ENCODE results near the gene EMSY.
"Not testable (repeated sequence)": the region's sequence is repeated elsewhere in the genome, so short reads cannot be mapped to it uniquely, and the experiment has no call there.

EMSY gene

GRCh38 chr11:76444384-76445120, at the start of gene EMSY:
EMSY (plus strand) TSS chr11:76445018; CDS start chr11:76446939, 1,921 bp downstream.
- peak within 1 kb of the TSS; percentile 97 for H3K4me3 ChIP-seq (ENCODE audit: low read depth, low read length)
- in situ Hi-C loops (cut with HindIII; ENCODE audit: low pct_ligation_motif_present, low sequenced_read_pairs), result no loop called here
- peak; percentile 99 for DNase-seq
- no peaks in the 10 kb centered on the region for H3K27me3 ChIP-seq (replicated peaks)
- H3K27ac ChIP-seq, result peak within 1 kb of the TSS; percentile 96
- TF ChIP-seq CTCF (IDR thresholded peaks at IDR 0.05; ENCODE audit: low read depth, low read length, missing control alignments), result no peak
- no peaks in the 10 kb centered on the region for H3K36me3 ChIP-seq (replicated peaks)

- in situ Hi-C loops (cut with HindIII; ENCODE audit: low pct_ligation_motif_present, low sequenced_read_pairs), result no loop called here
These were observed 49.5 kb upstream of the EMSY start for GRCh38 chr11:76395296-76395695.

GRCh38 chr11:76397383-76397782, 47.4 kb upstream of the EMSY start:
- TF ChIP-seq CTCF (IDR thresholded peaks at IDR 0.05; ENCODE audit: low read depth, low read length, missing control alignments), result no peak
- in situ Hi-C loops (cut with HindIII; ENCODE audit: low pct_ligation_motif_present, low sequenced_read_pairs), result no loop called here
- H3K36me3 ChIP-seq (replicated peaks), result no peaks in the 10 kb centered on the region
- no peak for DNase-seq
- H3K4me3 ChIP-seq (ENCODE audit: low read depth, low read length), result no peak overlapping the region
- H3K27me3 ChIP-seq (replicated peaks), result no peaks in the 10 kb centered on the region
- H3K27ac ChIP-seq, result no peak overlapping the region

More at GRCh38 chr11:76395296-76395695, 49.5 kb upstream of the EMSY start:
- no peak for TF ChIP-seq CTCF (IDR thresholded peaks at IDR 0.05; ENCODE audit: low read depth, low read length, missing control alignments)
- Histone ChIP-seq H3K36me3 (replicated peaks) (no peaks in the 10 kb centered on the region), H3K4me3 (ENCODE audit: low read depth, low read length) (no peak overlapping the region), H3K27ac (no peak overlapping the region), H3K27me3 (replicated peaks) (no peaks in the 10 kb centered on the region)
- no peak for DNase-seq

- TF ChIP-seq CTCF (IDR thresholded peaks at IDR 0.05; ENCODE audit: low read depth, low read length, missing control alignments), result no peak
- in situ Hi-C loops (cut with HindIII; ENCODE audit: low pct_ligation_motif_present, low sequenced_read_pairs), result no loop called here
These were observed 43.9 kb upstream of the EMSY start for GRCh38 chr11:76400967-76401366.

GRCh38 chr11:76401484-76401883, 43.3 kb upstream of the EMSY start:
- H3K4me3 ChIP-seq (ENCODE audit: low read depth, low read length); DNase-seq; H3K36me3 ChIP-seq (replicated peaks); H3K27ac ChIP-seq; in situ Hi-C loops (cut with HindIII; ENCODE audit: low pct_ligation_motif_present, low sequenced_read_pairs); H3K27me3 ChIP-seq (replicated peaks): not testable (repeated sequence)

More at GRCh38 chr11:76400967-76401366, 43.9 kb upstream of the EMSY start:
- no peak for DNase-seq
- H3K36me3 ChIP-seq (replicated peaks), result no peaks in the 10 kb centered on the region
- H3K27ac ChIP-seq, result no peak overlapping the region
- no peak overlapping the region for H3K4me3 ChIP-seq (ENCODE audit: low read depth, low read length)
- H3K27me3 ChIP-seq (replicated peaks), result no peaks in the 10 kb centered on the region

GRCh38 chr11:76406359-76406758, 38.5 kb upstream of the EMSY start:
- Histone ChIP-seq H3K27me3 (replicated peaks) (no peaks in the 10 kb centered on the region), H3K36me3 (replicated peaks) (no peaks in the 10 kb centered on the region), H3K4me3 (ENCODE audit: low read depth, low read length) (no peak overlapping the region), H3K27ac (no peak overlapping the region)
- TF ChIP-seq CTCF (IDR thresholded peaks at IDR 0.05; ENCODE audit: low read depth, low read length, missing control alignments), result no peak
- in situ Hi-C loops (cut with HindIII; ENCODE audit: low pct_ligation_motif_present, low sequenced_read_pairs), result no loop called here
- no peak for DNase-seq
